Fibroblast of lung (primary cell): ENCODE data around the gene TYSND1. TPM values are rescaled to one million over a fixed set of nuclear protein-coding genes. Genes with fewer than 3 reads are reported as not detected.

ENCODE experiments used
- DNase-seq, 2 donors: peaks; one replicate each; pipeline versions ENCODE4 v3.0.0 to v3.0.0-alpha.2; 2010; ENCODE audit warnings: low read depth in 2 of 2
- H2AFZ ChIP-seq: 2 replicates; pipeline ENCODE4 v1.5.1; 2012; ENCODE audit warnings: low read length, control low read depth, inconsistent platforms
- H3K27ac ChIP-seq: 2 replicates; pipeline ENCODE4 v1.5.1; 2011; ENCODE audit warnings: low read length, control low read depth; ENCODE audit not compliant: insufficient read depth
- H3K27me3 ChIP-seq: 2 replicates; pipeline ENCODE4 v1.5.1; 2011; ENCODE audit warnings: mild to moderate bottlenecking, low read length; ENCODE audit not compliant: control insufficient read depth, insufficient read depth
- H3K36me3 ChIP-seq: 2 replicates; pipeline ENCODE4 v1.5.1; 2011; ENCODE audit warnings: low read length; ENCODE audit not compliant: control insufficient read depth, insufficient read depth
- H3K4me1 ChIP-seq: 2 replicates; pipeline ENCODE4 v1.5.1; 2011; ENCODE audit warnings: low read length; ENCODE audit not compliant: control insufficient read depth, insufficient read depth; ENCODE audit errors: extremely low read depth
- H3K4me2 ChIP-seq: 2 replicates; pipeline ENCODE4 v1.5.1; 2011; ENCODE audit warnings: low read length, control low read depth; ENCODE audit not compliant: insufficient read depth; ENCODE audit errors: extremely low read depth
- H3K4me3 ChIP-seq, 4 experiments: fragments of 200-600 bp in 1 of 4; sonication (generic) in 1 of 4; replicated peaks in 1 of 4; 2 replicates each; pipeline ENCODE4 v1.5.1; 2011 to 2016; ENCODE audit warnings: low read length in 4 of 4, low read depth in 3 of 4, mild to moderate bottlenecking in 3 of 4, control low read depth in 2 of 4, inconsistent platforms in 1 of 4, mixed read lengths in 1 of 4; ENCODE audit not compliant: insufficient read depth in 1 of 4; ENCODE audit errors: control extremely low read depth in 1 of 4
- H3K79me2 ChIP-seq: 2 replicates; pipeline ENCODE4 v1.5.1; 2012; ENCODE audit warnings: mild to moderate bottlenecking, low read length, inconsistent platforms; ENCODE audit not compliant: control insufficient read depth, insufficient read depth
- H3K9ac ChIP-seq: 2 replicates; pipeline ENCODE4 v1.5.1; 2011; ENCODE audit warnings: mild to moderate bottlenecking, low read length, control low read depth; ENCODE audit not compliant: insufficient read depth
- H3K9me3 ChIP-seq: 2 replicates; pipeline ENCODE4 v1.5.1; 2012; ENCODE audit warnings: low read depth, low read length; ENCODE audit not compliant: control insufficient read depth, insufficient read depth
- H4K20me1 ChIP-seq: 2 replicates; pipeline ENCODE4 v1.5.1; 2011; ENCODE audit warnings: low read length; ENCODE audit not compliant: control insufficient read depth, insufficient read depth; ENCODE audit errors: extremely low read depth
- EZH2 ChIP-seq: IDR thresholded peaks from 2 replicates; pipeline ENCODE4 v1.5.1; 2012; ENCODE audit warnings: low read length, control low read depth, mild to moderate bottlenecking; ENCODE audit errors: missing control alignments
- polyA plus RNA-seq, 2 donors: library from polyadenylated mRNA; depleted of rRNA in 1 of 2; stranded (reverse) in 1 of 2; unstranded in 1 of 2; fragments of >200 nt; gene quantifications; 2 replicates each; pipeline ENCODE4 v1.2.1, GENCODE V29; 2011 to 2012; ENCODE audit warnings: missing spikeins in 1 of 2
- total RNA-seq: library from RNA; depleted of rRNA; stranded (reverse); fragments of >200 nt; gene quantifications from 2 replicates; pipeline ENCODE4 v1.2.1, GENCODE V29; 2014
- TF ChIP-seq, protein P1 (sequence below), 2 donors: IDR thresholded peaks in 1 of 2; conservative IDR thresholded peaks in 1 of 2; 1 replicate in 1 of 2; 2 replicates in 1 of 2; pipeline ENCODE4 v1.5.1; 2011 to 2012; ENCODE audit warnings: low read length in 2 of 2, control low read depth in 1 of 2, inconsistent platforms in 1 of 2, low read depth in 1 of 2, mild to moderate bottlenecking in 1 of 2

Gene TYSND1
- total and polyA plus RNA-seq, 2 donors (not counting 1 experiment from before 2014, with no cell fraction given): 2.4 to 15.5 TPM

- Histone ChIP-seq H4K20me1 (no peaks in the 10 kb centered on the region), H3K4me1 (peaks cover 10% of the 10 kb centered on the region), H3K9ac (no peak overlapping the region), H3K79me2 (peaks cover 2% of the 10 kb centered on the region), H2AFZ (no peak overlapping the region), H3K36me3 (no peaks in the 10 kb centered on the region), H3K9me3 (no peaks in the 10 kb centered on the region), H3K27me3 (no peaks in the 10 kb centered on the region), H3K4me2 (no peak overlapping the region), H3K4me3 (no peak overlapping the region), H3K27ac (no peak overlapping the region)
- TF ChIP-seq EZH2: no peak
- TF ChIP-seq, protein P1, sequence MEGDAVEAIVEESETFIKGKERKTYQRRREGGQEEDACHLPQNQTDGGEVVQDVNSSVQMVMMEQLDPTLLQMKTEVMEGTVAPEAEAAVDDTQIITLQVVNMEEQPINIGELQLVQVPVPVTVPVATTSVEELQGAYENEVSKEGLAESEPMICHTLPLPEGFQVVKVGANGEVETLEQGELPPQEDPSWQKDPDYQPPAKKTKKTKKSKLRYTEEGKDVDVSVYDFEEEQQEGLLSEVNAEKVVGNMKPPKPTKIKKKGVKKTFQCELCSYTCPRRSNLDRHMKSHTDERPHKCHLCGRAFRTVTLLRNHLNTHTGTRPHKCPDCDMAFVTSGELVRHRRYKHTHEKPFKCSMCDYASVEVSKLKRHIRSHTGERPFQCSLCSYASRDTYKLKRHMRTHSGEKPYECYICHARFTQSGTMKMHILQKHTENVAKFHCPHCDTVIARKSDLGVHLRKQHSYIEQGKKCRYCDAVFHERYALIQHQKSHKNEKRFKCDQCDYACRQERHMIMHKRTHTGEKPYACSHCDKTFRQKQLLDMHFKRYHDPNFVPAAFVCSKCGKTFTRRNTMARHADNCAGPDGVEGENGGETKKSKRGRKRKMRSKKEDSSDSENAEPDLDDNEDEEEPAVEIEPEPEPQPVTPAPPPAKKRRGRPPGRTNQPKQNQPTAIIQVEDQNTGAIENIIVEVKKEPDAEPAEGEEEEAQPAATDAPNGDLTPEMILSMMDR (conservative IDR thresholded peaks at IDR 0.05 in 1 of 2, IDR thresholded peaks at IDR 0.05 in 1 of 2; ENCODE audit: low read depth in 1 of 2, low read length in 2 of 2): no peak
- no peak for DNase-seq
Observed at GRCh38 chr10:70135684-70136083, 10.8 kb downstream of the TYSND1 start.

DNA sequence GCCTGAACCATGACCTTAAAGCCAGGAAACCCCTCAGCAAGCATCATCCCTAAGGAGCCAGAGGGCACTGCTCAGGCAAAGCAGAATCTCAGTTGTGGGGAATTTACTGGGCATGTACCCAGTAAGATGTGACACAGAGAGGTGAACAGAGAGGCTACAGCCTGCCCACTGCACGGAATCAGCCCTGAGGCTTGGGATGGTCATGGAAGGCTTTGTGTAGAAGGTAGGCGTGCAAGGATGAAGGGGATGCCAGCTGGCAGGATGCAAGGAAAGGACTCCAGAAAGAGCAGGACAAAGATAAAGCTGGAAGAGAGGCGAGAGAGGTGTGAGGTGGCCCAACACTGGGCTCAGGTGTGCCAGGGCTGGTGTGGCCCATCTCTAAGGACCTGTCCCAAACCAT lies 11.5 kb downstream of the TYSND1 start:
- Histone ChIP-seq H3K4me1 (peaks cover 10% of the 10 kb centered on the region), H3K4me3 (no peak overlapping the region), H3K9ac (no peak overlapping the region), H3K4me2 (no peak overlapping the region), H3K79me2 (peaks cover 2% of the 10 kb centered on the region), H3K27me3 (no peaks in the 10 kb centered on the region), H2AFZ (no peak overlapping the region), H3K27ac (no peak overlapping the region), H3K9me3 (no peaks in the 10 kb centered on the region), H3K36me3 (no peaks in the 10 kb centered on the region), H4K20me1 (no peaks in the 10 kb centered on the region)
- TF ChIP-seq EZH2: no peak
- TF ChIP-seq, protein P1 (conservative IDR thresholded peaks at IDR 0.05 in 1 of 2, IDR thresholded peaks at IDR 0.05 in 1 of 2; ENCODE audit: low read depth in 1 of 2, low read length in 2 of 2): no peak
- DNase-seq: no peak

DNA sequence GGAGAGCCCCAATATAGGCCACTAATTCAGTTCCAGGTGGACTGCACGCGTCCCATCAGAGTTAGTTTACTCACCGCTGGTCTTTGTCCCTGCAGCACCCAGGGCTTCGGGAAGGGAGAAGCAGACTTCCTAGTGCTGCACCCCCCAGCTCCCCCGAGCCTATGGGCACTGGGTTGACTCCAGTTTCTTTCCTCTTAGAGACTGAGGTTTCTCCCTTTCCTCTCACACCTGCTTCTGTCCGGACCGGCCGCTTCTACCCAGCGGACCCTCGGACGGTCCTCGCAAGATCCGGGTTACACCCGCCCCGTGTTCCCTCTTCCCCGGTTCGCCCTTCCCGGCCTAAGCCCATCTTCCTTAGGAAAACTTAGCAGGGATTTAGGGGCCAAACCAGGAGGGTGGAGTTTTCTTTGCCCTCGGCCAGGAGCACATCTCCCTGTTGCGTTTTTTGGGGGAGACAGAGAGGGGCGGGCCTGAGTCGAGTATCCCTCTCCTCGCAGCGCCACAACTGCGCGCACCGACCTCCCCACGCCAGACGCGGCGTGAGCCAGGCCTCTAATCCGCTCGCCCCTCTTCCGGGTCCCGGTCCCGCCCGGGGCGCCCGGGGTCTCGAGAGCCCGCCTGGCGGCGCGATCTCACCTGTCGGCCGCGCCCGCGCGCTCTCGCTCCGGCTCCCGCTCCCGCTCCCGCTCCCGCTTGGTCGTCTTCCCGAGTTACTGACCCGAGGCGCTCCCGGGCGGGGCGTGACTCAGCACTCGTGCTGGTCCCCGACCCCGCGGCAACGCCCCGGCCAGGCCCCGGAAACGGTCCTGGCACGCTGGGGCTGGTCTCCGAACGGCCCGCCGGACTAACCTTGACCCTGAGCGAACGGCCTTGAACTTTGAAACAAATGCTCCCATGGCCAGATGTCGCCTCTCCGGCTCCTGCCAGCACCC lies 14.1 kb downstream of the TYSND1 start, which contains the start of gene AIFM2:
TSS of gene AIFM2 (minus strand) at position 728 of the 932 bp plus-strand sequence. CDS start 8,741 bp downstream, outside the sequence.
- Histone ChIP-seq H3K79me2 (peaks cover 2% of the 10 kb centered on the region), H3K4me1 (peaks cover 10% of the 10 kb centered on the region), H3K36me3 (no peaks in the 10 kb centered on the region), H2AFZ (peak within 1 kb of the TSS; percentile 55), H3K27me3 (no peaks in the 10 kb centered on the region), H3K9ac (peak within 1 kb of the TSS; percentile 72), H3K4me2 (peak within 1 kb of the TSS; percentile 55), H3K27ac (peak within 1 kb of the TSS; percentile 68), H3K4me3 (peak within 1 kb of the TSS; percentile 40 to 69 (median 63)), H3K9me3 (no peaks in the 10 kb centered on the region), H4K20me1 (no peaks in the 10 kb centered on the region)
- DNase-seq: peak; percentile 67 to 71
- TF ChIP-seq EZH2: no peak
- TF ChIP-seq, protein P1 (conservative IDR thresholded peaks at IDR 0.05 in 1 of 2, IDR thresholded peaks at IDR 0.05 in 1 of 2; ENCODE audit: low read depth in 1 of 2, low read length in 2 of 2): no peak
